NCI-H2029 (cell line): Measurements from ENCODE around the gene PIGR.

Source experiments
- DNase-seq: peaks from one replicate; lab custom pipeline; 2025; lab: John Stamatoyannopoulos, UW

Gene PIGR

DNA sequence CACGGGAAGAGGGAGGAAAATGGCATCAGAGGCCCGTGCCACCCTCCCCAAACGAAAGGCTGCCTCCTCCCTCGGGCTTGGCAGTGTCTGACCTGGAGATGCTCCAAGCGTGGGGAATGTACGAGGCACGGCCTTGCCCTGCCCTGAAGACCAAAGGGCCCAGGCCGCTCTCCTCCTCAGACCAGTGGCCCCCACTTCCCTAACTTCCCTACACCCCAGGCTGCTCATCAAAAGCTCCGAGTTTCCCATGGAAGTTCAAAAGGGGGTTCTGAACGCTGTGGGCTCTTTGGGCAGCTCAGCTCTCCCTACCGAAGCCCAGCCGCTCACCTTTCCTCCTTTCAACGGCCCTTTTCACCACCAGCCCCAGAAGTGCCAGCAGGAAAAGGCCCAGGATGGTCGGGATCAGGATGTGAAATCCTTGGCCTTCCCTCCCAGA, 36.4 kb downstream of the PIGR start:
- DNase-seq, result peak; percentile 43

DNA sequence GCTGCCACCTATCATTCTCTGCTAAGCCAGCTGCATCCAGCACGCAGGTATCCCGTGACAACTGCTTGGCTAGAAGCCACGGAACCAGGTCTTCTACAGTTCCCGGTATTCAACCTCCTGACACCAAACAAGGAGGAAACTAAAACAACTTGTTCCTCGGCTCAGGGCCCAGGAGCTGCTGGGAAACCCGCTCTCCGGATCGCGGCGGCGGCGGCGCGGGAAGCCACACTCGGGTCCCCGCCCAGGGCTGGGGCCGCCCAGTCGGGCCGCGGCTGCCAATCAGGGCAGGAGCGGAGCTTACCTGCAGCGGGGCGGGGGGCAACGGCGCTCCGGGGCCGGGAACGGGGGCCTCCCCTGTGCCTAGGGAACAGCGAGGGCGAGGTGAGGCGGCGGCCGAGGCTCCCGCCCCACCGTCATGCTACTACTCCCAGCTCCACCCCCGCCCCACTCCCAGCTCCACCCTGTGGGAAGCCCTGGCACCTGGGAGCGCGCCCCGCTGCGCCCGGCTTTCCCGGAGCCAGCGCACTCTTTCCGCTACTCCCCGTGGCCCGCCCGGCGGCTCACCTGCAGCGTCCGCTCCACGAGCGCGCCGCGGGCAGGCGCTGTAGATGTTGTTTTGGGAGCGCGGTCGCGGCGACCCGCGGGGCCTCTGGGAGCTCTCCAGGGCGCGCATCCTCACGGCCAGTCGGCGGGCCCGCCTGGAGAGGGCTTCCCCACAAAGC, 36.9 kb downstream of the PIGR start:
- DNase-seq, result peak; percentile 94

DNA sequence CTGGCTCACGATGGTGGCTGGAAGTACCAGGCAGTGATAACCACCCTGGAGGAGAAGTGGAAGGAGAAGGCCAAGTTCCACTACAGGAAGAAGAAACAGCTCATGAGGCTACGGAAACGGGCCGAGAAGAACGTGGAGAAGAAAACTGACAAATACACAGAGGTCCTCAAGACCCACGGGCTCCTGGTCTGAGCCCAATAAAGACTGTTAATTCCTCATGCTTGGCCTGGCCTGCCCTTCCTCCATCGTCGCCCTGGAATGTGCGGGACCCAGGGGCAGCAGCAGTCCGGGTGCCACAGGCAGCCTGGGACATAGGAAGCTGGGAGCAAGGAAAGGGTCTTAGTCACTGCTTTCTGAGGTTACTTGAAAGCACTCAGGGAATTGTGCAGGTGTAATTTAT, 38.2 kb downstream of the PIGR start:
- no peak for DNase-seq

DNA sequence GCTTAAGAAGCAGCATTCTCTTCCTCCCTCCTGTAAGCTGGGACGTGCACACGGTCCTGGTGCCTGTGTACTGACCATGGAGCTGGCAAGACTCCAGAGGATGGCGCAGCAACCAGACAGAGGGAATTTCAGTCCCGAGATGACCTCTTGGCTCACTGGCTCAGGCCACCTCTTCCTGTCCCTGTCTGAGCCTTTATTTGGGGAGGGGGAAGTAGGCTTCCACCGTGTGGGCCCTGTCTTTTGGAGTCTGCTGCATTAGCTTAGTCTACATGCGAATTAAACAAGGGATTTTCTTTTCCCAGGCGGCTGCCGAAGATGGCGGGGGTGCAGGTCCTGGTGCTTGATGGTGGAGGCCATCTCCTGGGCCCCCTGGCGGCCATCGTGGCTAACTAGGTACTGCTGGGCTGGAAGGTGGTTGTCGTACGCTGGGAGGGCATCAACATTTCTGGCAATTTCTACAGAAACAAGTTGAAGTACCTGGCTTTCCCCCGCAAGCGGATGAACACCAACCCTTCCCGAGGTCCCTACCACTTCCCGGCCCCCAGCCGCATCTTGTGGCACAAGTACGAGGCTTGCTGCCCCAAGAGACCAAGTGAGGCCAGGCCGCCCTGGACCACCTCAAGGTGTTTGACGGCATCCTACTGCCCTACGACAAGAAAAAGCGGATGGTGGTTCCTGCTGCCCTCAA, 38.8 kb downstream of the PIGR start:
- no peak for DNase-seq

DNA sequence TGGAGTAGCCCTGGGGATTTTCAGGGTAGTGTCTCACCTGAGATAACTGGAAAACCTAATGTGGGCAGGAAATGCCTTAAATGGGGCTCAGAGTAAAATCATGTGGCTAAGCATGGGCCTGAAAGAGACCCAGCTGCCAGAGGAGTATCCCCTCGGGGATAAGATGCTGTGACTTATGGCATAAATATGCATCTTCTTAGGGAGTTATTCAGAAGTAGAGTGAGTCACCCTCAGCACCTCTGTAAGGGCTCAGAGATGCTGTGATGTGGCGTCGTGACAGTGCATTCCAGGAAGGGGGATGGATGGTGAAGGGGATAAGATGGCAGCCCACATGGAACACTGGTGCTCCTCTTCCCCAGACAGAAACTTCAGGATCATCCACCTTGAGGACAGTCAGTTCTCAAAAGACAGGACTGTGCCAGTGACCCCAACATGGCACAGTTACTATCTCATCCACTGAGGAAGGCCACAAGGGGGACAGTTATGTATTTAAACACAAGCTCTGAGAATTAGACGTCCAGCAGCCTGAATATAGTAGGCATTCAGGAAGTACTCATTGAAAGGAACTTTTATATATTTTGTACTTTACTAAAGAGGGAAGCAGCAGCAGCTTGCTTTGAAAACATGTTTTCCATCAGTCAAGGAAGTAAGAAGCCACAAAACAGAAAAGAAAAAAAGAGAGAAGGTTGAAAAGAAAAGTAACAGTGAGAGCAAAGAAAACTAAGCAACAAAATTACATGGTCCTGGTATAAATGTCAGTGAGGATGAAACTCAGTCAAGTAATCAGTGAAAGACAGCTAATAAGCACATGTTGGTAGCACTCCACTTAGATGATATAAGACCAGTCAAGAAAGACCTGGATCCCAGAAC, 40.7 kb downstream of the PIGR start:
- DNase-seq, result no peak

DNA sequence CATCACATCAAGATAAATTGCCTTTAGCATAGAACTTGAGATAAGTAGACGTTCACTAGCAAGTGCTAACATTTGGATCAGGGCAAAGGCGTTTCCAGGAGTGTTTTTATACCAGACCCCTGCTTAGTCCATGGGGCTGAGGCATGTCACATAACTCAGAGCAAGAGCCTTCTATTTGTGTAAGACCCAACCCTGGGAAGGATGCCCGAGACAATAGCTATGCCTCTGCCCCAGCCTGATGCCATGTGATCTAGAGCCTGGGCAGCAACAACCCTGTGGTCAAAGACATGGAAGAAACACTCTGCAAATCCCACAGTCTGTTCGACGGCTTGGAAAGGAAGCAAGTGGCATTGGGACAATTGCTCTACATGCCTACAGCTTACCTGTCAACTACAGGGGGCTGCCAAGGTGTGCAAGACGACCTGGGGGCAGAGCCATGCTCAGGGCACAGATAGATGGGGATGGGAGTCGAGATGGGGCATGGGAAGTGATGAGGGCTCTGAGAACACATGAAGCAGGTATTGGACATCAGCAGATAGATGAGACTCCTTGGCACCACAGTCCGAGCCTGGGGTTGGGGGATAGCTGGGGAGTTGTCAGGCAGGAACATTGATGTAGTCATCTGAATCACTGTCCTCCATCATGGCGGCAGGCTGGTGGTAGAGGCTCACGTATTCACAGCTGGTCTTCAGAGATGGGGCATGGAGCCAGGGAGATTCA, 41.7 kb downstream of the PIGR start:
- no peak for DNase-seq

DNA sequence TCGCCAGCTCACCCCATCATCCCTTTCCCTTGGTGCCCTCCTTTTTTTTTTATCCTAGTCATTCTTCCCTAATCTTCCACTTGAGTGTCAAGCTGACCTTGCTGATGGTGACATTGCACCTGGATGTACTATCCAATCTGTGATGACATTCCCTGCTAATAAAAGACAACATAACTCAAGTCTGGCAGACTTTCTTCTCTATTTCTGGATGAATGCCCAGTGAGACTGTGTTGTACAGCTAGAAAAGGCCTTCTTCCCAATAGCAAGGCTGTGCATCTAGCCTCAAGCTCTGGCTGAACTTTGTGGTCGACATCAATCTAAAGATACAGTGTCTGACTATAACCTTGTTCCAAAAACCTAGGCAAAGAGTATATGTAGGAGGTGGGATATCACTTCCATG, 42.6 kb downstream of the PIGR start:
- DNase-seq, result no peak

DNA sequence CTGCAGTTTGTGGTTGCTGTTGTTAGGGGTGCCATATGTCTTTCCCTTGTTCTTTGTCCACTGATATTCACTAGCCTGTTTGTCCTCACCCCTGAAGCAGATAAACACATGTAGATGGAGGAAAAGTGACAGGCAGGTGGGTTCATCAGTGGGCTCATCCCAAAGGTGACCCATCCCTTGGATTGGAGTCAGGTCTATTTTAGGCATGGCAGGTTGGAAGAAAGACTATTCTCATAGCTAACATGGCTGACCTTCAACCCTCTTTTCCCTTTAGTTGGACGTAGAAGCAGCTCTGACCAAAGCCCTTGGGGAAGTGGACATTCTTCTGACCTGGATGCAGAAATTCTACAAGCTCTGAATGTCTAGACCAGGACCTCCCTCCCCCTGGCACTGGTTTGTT, 43.6 kb downstream of the PIGR start:
- no peak for DNase-seq

DNA sequence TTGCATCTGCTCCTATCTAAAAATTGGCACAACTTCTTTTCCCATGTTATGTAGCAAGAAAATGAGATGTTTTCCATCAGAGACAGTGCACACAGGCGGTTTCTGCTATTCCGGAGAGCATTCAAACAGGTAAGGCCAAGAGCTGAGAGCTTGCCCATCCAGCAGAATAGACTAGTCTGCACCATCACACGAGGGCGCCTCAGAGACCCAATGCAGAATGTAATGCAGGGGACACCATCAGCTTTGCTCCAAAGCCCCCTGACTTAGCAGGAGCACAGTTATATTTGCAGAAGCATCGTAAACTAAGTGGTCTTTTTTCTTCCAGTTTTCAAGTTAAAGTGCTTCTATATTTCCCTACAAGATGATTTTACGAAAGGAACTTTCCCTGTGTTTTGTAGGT, 44.3 kb downstream of the PIGR start:
- DNase-seq, result no peak

DNA sequence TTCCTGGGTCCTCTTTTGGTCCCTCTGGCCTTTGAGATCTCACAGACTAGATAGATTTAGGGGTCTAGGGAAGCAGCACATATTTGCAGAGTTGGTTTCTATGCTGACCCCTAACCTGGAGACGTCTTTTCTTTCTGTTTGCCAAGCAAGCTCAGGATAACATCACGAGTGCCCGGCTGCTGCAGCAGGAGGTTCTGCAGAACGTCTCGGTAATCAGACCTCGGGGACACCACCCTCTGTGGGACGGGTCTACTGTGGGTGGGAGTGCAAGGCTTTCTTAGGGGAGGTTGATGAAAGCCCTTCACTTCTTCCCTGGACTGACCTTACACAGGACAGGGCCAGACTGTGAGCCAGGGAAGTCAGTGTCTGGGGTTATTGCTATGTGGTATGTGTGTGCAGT, 46.1 kb downstream of the PIGR start:
- no peak for DNase-seq

DNA sequence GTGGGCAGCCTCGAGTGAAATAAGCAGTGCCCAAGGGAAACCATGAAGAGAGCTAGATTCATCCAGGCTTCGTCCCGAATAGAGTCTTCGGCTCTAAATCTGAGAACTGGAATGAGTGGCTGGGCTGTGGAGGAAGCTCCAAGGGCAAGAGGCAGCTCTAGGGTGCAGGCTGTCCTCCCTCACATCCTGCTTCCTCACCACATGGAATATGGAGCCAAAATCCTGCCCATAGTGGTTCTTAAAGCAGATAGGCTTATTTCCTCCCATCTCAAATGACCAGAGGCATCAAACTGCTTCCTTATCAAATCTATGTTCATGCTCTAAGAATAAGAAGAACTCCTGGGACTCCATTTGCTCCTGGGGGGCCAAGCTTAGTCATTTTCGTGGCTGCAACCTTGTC, 46.5 kb downstream of the PIGR start:
- no peak for DNase-seq

DNA sequence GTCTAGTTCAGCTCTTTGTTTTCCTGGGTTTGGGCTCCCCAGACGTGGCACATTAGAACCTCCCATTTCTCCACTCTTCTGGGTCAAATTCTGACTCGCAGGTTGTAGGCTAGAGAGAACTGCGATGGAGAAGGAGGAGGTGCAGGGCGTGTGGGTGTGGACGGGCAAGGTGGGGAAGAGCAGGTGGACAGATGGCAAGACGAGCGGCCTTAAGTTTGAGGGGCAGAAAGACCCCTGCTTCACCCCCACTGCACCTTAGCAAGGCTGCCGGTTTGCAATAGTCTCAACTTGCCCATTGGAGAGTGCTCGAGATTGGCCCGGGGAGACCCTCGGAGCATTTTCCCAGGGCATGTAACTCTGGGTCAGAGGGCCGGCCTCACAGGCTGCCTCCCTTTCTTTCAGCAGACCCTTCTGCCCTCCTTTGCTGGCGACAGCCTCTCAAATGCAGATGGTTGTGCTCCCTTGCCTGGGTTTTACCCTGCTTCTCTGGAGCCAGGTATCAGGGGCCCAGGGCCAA, 47.3 kb downstream of the PIGR start:
- no peak for DNase-seq

DNA sequence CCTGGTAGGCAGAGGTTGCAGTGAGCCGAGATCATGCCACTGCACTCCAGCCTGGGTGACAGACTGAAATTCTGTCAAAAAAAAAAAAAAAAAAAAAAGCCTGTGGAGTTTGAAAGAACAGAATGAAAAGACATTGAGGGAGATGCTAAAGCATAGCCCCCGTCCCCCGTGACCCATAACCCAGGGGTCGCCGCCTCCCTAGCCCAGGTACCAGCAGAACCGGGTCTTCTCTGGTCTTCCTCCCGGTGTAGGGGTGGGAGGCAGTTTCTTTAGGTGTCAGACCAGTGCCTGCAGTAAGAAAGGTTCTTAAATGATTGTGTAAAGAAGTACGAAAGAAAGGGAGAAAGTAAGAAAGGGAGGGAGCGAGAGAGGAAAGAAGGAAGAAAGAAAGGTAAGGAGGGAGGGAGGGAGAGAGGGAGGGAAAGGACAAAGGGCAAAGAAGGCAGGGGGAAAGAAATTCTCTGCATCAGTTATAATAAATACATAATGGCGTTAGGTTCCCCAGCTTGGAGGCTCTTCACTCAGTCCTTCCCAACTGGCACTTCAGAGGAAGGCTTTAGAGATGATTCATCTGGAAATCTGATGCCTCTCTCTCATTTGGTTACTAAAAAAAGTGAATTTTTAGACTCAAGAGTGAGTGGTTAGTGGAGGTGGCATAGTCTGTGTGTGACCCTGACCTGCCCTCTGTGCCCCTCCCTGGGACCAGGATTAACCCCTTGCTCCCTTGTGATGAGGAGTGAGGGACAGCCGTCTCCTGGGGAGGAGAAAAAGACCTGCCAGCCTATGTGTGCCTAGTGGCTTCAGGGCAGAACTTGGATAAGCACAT, 48.0 kb downstream of the PIGR start:
- DNase-seq, result peak; percentile 9

DNA sequence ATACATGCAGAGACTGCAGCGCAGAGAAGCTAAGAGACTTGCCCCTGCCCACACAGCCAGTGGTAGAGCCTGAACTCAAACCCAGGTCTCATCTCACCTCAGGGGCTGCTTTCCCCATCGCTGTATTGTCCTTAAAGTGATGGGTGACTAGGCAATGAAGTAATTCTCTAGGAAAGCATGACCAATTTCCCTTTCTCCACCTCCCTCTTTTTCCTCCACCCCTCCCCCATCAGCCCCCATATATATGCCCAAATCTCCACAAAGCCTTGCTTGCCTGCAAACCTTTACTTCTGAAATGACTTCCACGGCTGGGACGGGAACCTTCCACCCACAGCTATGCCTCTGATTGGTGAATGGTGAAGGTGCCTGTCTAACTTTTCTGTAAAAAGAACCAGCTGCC, 49.1 kb downstream of the PIGR start, which contains the start of gene IL24:
TSS of gene IL24 (plus strand) at position 269 of the 400 bp plus-strand sequence. CDS start 390 bp downstream, outside the sequence.
- no peak for DNase-seq

DNA sequence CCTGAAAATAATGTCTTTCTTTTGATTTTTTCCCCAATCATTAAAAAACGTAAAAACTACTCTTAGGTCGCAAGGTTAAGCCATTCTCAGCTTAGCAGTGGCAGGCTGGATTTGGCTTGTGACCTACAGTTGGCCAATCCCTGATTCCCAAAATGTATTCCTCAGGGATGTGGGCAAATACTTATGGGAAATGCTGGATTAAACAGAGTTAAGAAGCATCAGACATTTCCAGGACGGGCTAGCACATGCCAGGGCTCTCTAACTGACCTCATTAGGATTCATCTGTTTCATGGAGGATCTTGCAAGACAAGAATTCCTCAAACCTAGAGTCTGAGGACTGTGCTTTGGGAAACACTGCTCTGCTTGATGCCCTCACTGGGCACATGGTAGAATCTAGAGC, 50.0 kb downstream of the PIGR start:
- DNase-seq, result peak; percentile 33

DNA sequence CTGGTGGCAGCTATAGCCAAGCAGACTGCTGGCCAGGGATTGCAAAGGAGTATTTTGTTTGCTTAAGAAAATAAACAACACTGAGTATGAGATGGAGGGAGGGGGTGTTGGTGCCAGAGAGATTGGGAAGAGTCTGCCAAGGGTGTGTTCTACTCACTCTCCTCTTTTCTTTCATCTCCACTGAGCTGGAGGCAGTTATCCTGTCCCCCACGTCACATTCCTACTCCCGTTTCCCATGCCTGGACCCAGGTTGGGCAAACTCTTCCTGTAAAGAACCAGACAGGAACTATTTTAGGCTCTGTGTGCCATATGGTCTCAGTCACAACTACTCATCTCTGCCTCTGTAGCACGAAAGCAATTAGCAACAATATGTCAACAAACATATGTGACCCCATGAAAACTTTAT, 50.4 kb downstream of the PIGR start:
- DNase-seq, result peak; percentile 88

DNA sequence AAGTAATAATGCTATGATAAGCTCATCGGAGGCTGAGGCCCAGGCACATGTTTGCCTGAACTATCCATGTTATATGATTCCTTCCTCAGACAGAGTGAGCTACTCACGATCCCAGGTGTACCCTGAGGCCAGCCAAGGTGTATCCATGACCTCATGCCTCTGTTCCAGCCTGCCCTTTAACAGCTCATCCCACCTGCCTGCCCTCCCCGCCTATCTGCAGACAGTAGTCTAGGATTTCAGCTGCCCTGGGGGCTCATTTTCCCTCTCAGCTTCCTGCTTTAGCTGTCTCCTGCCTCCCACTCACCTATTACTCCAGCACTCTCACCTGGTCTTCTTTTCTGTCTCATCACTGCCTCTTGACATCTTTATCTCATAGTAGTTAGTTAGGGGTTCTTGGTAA, 50.9 kb downstream of the PIGR start:
- DNase-seq, result peak; percentile 96

DNA sequence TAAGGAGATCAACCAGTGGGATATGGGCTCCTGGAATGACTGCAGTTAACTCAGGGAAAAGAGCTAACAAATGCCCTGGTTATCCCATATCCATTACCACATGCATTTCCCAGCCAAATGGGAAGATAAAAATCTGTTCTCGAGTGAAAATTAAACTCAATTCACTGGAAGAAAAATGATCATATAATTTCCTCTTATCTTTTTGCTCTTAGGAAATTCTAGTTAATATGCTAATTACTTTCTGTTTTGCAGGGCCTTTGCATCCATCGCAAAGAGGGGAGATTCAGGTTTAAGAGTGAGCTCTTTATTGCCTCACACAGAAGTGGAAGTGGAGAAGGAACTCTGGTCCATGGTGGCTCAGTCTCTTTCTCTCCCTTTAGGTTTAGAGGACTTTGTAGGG, 52.9 kb downstream of the PIGR start:
- no peak for DNase-seq

DNA sequence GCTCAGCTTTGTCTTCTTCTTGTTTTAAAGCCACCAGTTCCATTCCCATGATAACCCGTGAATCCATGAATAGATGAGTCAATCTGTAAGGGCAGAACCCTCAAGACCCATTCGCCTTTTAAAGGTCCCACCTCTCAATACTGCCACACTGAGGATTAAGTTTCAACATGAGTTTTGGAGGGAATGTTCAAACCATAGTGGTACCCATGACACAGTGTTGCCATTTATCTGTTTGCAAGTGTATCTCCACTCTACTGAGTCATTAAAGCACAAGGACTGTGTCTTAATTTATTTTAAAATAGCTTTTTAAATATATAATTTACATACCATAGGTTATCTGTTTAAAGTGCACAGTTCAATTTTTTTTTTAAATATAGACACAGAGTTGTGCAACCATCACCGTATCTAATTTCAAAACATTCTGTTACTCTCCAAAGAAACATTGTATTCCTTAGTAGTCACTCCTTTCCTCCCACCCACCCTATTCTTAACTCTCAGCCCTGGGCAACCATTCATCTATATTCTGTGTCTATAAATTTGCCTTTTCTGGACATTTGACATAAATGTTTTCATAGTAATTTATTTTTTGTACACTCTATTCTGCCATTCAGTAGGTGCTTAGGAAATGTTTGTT, 53.8 kb downstream of the PIGR start:
- no peak for DNase-seq

DNA sequence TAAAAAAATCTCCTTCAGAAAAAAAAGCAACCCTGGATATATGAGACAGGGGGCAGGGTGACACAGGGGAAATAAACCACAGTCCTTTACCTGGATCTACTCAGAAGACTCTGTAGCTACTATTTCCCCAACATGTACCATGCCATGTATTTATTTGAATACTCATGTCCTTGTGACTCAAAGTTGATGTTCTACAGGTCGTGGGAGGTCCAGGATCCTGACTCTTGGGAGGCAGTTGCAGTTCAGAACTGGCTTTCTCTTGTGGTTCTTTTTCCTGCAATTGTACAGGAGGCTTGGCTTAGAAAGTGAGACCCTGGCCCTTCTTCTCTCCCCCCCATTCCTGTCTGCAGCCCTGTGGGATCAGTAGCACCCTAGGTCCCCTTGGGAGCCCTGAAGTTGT, 54.9 kb downstream of the PIGR start:
- DNase-seq, result no peak
